NCI-H2107 (cell line): ENCODE data around the gene HADH.
"Not testable (repeated sequence)": the region's sequence is repeated elsewhere in the genome, so short reads cannot be mapped to it uniquely, and the experiment has no call there.

ENCODE experiments used
- DNase-seq: peaks from one replicate; lab custom pipeline; 2025; lab: John Stamatoyannopoulos, UW

HADH gene

DNA sequence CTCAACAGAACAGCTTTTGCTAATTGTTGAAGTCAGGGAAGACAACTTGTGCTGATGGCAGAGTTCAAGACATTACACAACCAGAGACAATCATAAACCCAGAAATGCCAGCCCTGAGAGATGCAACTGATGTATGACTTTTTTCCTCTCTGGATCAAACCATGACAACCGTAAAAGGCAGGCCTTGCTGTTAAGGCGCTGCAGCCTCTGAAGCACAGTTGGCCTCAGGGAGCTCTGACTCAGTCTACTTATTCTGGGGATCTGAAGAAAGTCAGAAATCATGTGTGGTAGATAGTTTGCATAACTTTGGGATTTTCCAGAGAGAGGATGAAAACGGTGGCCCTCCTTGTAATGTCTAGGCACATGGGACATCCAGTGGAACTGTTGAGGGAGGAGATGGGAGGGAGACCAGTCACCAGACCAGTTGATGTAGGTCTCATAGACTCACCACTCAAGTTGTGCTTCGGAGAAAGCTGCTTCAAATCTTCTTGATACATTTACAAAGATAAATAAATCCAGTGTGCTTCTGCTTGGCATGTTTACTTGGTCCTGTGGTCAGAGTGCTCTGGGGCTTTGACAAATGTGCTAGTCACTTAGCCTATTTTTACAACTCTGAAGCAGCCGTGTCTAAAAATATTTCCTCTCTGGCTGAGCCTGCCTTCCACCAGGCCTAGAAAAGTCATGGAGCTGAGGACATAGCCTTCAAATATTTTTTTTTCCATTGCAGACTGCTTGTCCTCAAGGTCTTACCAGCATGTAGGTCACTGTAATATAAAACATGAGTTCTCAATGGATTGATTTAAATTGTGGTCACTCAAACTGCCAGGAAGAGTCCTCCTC lies 7.5 kb downstream of the HADH start:
- no peak for DNase-seq

DNA sequence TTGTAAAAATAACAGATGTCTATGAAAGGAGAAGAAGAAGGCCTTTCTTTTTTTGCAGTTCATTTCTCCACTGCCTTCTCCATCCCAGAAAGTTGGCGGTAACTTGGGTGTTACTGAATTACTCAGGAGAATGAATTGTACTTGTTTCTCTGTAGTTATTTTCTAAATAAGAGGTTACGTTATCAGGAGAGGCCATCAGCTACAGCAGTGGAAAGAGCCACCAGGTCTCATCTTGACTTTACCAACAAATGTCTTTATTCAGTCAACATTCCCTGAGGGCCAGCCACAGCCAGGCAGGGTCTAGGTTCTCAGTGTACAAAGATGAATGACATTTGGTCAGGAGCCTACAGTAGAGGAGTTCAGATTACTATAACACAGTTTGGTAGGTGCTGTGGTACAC lies 8.1 kb downstream of the HADH start:
- no peak for DNase-seq

DNA sequence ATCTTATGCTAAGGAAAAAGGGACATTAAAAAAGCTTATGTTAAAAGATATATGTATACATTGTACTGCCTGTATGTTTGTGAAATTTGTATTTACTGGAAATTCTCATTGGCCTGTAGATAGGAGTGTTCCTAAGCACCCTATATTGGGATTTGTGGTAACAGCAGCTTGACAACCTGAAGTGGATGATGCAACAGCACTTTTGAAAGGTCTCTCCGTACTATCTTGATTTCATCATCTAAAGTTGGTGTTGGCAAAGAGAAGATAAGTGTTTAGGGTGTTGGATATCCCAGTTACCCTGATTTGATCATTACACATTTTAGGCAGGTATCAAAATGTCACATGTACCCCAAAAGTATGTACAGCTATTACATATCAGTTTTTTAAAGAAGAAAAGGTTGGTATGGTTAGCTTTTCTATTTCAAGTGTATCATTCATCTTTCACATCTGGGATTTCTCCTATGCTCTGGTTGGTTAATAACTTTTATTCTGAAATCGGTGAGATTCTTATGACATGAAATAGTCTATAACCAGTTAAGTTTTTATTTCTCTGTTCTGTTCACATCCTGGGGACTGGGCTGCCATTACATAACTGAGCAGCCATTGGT lies 10.3 kb downstream of the HADH start:
- no peak for DNase-seq

DNA sequence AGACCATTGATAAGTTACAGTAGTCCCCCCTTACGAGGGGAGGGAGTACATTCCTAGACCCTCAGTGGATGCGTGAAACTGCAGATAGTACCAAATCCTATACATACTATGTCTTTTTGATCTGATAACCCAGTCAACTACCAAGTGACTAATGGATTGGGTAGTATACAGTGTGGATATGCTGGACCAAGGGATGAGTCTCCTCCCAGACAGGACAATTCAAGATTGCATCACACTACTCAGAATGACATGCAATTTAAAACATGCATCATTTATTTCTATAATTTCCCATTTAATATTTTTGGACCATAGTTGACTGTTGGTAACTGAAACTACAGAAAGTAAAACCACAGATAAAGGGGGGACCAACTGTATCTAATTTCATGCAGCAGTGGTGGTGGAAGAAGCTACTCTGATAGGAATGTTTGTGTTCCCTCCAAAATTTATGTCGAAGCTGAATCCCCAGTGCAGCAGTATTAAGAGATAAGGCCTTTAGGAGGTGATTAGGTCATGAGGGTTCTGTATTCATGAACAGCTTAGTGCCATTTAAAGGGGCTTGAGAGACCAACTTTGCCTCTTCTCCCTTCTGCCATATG lies 11.9 kb downstream of the HADH start:
- no peak for DNase-seq

DNA sequence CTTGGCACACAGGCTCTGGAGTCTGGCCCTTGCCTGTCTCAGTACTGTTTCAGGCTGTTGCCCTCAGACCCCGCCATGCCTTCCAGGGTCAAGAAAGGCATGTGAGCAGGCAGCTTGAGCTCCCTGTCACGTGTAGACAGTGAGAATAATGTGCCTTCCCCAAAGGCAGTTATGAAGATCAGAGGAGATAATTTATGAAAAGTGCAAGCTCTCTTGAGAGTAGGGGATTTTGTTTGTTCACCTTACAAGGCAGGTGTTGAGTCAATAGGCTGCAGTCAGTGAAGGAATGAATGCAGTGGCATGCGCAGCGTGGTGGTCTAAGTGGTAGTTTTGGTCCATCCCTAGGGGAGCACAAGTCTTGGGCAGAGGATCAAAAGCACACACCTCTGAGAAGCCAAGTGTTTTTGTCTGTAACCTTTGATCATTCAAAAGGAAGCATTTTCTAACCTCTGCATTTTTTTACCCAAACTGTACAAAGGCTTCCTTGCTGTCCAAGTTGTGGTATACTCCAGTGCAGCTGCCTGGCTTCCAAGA lies 14.4 kb downstream of the HADH start:
- no peak for DNase-seq

DNA sequence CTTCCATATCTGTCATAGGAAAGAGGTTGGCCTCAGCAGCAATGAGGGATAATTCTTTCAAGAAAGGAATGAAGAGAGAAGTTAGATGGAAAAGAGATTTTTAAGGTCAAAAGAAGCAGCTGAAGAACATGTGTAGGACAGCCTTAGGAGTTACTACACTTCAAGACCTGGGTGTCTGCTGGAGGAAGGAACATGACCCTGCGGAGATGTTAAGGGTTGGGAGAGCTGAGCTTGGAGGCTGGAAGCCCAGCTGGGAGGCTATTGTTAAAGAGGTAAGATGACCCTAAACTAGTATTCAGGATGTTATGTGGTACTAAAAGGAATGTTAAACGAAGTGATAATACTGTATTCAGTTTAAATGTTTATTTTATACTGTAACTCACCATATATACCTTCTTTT lies 15.0 kb downstream of the HADH start:
- no peak for DNase-seq

DNA sequence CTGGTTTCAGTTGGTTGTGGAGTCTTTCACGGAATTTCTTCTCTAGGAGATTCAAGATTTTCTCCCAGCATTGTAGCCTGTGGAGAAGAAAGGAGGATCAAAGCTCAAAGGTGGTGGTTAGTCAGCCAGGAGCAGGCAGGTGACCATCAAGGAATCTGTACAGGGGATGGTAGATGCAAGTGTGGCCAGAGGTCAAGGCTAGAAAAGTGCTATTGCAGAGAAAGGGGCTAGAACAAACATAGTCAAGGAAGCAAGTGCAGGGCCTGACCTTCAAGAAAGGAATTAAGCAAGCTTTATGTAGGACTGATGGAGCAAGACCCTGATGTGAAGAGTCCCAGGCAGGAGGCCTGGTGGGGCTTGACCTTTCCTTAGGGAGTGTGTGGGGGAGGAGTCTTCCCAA lies 16.1 kb downstream of the HADH start:
- no peak for DNase-seq

DNA sequence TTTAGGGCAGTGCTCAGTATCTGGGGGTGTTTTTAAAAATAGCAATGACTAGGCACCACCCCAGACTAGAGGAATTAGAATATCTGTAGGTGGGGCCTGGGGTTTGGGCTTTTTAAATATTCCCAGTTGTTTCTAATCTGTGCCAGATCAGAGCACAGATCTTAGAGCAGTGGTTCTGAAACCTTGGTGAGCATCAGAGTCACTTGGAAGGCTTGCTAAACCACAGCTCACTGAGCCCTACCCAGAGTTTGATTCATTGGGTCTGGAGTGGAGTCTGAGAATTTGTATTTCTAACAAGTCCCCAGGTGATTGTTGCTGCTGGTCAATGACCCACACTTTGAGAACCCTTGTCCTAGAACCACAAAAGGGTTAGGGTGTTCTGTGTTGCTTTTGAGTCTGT lies 16.7 kb downstream of the HADH start:
- DNase-seq: no peak

DNA sequence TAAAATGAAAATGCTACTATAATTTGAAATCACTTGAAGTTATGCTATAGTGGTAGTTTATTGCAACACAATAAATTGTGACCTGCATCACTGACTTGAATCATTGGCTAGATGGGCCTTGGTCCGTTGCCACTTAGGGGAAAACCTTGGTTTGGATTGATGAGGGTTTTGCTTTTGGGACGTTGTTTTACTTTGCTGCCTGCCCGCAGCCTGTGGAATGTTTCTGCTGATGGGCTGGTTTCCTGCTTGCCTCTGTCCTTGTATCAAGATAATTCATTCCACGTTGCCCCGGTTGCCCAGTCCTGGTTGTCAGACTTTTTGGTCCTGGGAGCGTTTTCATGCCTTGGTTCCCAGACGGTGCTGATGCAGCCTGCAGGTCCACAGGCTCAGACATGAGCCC lies 18.3 kb downstream of the HADH start:
- DNase-seq: no peak

DNA sequence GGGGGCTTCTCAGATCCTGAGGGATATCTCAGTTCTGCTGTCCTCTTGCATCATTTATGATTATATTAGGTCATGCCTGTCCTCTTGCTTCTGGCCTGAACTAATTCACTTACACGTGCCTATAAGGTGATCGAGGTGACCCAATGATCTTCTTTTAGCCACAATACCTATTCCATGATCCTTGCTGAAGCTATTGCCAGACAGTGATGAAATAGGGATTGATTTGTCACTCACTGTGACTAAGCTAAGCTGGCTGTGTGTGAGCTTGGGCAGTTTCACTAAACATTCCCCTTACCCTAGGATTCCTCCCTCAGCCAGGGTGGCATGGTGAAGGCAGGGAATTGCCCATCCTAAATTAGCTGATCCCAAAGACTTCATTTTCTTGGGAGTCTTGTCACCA lies 19.0 kb downstream of the HADH start:
- no peak for DNase-seq

DNA sequence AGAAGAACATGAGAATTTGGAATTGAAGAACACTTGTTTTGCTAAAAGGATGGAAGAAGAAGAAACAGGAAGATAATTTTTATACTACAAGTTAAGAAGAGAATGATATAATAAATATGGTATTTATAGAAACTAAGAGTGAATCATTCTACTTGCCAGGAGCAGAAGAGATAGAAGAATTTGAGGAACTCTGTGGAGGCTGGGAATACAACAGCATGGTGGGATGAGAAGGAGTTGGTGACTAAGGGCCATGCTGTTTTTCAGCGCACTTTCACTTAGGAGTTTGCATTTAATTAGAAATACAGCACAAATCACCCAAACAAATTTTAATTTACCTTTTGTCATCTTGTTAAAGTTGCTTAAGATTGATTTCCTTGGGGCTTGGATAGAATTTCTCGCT lies 20.5 kb downstream of the HADH start:
- no peak for DNase-seq

DNA sequence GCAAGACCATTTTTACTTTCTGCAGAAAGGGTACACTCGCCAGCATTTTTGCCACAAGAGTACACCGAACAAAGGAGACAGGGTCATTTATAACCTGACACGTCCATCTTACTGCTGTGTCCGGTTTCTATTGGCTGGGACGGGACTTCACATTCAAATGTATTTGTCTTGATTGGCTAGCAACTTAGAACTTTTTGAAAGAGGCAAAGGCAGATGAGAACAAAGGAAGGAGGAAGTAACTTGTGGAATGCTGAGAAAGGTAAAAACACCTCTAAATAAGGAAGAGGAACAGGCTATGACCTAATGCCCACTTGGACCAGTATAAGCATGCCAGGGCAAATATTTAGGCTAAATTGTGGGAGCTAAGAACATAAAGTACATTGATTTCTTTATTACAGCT lies 22.7 kb downstream of the HADH start:
- DNase-seq: not testable (repeated sequence)

DNA sequence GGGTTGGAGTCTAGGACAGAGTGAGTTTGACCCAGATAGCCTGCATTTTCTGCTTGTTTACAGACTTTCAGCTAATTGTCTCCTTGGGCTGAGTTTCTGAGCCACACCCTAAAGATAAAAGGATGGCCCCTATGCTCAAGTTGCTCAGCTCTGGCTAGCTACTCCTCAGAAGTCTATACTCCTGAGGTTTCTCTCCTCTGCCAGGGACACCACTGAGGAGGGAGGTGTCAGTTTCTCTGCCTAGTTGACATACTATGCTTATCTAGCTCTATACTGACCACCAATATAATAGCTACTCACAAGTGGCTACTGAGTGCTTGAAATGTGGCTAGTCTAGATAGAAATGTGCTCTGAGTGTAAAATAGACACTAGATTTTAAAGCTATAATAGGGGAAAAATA lies 23.6 kb downstream of the HADH start:
- DNase-seq: no peak

DNA sequence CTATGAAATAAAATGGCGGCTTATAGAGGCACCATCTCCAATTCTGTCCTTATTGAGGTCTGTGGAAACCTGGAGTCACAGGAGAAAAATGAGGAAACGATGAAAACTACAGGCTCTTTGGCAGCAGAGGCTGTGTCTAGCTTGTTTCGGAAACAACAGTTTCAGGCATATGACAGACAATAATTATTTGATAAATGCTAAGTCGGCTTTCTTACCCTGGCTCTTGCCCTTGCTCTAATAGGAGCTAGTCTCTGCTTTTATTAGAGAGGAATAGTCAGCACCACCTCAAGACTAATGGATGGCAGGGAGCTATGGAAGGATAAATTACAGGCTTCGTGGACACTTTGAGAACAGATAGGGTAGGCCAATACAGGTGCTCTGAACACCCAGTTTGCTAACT lies 24.3 kb downstream of the HADH start:
- no peak for DNase-seq

DNA sequence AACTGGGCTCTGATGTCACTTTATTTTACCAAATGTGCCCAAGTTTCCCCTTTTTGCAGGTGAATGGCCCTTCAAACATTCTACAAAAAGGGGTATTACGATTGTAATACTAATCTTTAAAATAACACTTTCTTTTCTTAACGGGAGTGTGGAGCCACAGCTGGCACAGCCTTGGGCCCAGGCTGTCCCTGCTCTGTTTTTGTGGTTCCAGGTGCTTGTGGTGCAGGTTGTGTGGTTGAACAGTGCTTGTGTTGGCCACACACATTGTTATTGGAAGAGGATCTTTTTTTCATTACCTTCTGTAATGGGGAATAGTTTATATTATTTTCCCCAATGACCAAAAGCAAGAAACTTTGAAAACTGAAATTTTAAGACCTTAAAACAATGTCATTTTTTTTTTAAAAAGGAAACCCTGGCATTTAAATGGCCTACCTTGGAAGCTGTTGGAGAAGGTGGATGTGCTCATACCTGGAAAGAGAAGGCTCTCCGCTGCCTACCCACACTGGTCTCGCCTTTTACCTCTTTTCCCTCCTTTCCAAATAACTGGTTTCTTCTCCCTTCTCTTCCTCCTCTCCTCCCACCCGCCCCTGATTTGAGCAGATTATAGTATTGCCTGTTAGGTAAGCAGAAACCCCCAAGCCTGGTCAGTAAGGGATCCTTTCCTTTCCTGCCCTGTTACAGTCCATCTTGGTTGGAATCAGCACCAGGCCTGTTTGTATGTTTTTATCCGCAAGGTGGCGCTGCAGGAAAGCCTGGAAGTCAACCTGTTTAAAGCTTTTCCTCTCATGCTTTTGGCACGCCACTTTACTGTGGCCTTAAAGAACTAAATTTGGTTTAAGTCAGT lies 28.6 kb downstream of the HADH start:
- DNase-seq: peak; percentile 3

DNA sequence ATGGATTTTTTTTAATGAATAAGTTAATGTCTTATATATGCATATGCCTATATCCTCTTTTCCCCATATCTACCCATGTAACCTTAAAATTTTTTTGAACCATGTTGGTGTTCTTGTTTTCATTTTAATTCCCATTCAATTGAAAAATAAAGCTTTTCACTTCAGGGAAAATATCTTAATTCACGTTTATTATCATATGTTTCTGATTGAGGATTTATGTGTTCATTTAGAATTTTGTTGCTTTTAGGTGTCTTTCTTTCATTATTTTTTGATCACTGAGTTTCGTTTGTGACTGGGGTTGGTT lies 29.1 kb downstream of the HADH start:
- no peak for DNase-seq

DNA sequence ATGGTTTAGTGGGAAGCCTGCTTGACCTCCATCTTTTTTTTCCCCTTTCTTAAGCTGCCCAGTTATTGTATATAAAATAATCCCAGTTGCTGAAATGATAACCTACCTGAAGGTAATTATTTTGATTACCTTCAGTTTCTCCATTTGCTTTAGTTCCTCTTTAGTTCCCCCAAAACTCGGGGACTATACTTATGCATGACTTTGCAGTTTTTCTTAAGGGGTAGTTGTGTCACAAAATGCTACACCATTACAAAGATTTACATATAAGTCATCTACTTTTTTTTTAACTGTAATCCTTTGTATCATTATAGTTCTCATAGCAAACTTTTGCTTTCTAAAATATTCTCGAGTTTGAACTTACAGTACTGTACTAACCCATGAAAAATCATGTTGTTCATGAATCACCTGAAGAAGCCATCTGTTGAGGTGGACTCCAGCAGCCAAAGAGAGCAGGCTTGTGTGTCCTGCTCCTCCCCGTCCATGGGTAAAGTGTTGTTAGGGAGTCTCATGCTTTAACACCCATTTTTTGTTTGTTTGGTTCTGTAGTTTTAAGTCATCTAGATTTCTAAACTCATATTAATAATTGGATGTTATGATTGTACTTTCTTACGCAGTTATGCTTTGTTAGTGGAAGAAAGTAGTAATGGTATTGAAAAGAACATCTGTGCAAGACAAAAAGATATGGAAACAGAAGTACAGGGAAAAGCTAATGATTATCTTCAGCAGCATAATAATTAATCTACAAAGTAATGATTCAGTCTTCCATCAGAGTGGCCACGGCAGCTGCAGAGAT lies 34.6 kb downstream of the HADH start:
- DNase-seq: no peak

DNA sequence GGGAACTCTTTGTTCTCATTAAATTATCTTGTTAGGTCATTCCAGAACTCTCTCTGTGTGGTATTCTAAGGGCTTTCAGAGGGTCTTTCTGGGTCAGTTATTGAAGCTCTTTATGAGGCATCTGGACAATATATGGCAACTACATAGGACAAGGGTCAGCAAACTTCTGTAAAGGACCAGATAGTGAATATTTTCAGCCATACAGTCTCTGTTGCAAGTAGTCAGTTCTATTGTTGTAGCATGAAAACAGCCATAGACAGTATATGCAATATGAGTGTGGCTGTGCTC lies 35.1 kb downstream of the HADH start:
- DNase-seq: no peak

DNA sequence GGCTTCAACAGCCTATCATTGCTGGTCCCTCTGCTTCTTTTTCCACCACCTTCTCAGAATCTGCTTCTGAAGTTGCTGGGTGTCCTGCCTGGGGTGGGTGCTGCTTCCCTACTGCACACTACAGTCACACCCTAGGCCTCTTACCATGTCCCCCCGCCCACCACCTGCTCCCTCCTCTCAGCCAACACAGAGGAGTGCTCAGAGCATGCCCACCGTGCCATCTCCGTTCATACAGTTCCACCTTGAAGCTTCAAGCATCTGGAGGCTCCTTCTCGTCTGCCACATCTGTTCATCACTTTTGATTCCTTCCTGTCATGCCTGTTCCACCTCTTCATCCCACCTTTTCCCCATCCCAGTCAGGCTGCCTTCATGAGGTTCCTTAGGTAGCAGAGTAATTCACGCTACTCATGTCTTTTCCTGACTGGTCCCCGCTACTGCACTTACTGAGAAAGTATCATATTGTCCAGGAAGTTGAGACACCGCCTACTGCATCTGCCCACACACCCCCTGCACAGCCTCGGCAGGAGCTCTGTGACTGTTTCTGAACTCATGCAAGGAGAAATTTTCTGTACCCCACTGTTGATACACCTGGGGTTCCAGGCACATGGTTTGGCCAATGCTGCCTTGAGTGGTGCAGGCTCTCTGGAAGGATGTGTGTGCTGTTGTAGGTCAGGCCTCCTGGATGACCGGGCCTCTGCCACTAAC lies 39.5 kb downstream of the HADH start:
- no peak for DNase-seq

DNA sequence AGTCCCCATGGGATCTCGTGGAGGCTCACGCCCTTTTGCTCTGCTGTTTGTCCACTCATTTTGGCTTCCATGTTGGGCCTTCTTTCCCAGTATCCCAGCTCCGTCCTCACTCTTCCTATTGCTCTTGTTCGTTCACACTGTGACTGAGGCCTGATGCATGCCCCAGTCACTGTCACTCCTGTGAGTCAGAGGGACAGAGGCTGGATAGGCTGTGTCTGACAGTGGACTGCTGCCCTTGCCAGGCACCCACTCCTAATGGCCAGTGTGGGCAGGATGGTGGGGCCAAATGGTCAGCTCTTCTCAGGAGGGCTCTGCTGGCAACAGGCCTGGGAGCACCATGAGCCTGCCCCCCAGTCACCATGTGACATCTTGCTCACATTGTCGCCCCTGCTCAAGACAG lies 40.0 kb downstream of the HADH start:
- no peak for DNase-seq

DNA sequence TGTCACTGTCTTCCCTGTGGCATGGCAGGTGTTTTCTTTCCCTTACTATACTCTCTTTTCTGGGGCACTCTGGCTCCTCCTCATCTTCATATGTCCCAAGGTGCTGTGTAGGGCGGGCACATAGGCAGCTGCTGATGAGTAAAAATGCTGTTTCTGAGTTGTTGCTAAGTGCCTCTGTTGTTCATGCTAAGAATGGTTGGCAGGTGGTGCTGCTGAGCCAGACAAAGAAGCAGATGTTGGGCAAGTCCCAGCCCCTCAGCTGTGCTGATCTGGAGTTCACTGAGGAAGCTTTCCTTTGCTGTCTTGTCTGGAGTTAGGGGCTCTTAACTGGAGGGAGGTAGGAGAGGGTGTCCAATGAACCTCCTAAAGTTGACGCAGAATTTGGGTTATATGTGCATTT lies 40.6 kb downstream of the HADH start:
- DNase-seq: no peak
